IPS-18a (cell line): Measurements from ENCODE around the gene LPAR1.
"Not testable (repeated sequence)": the region's sequence is repeated elsewhere in the genome, so short reads cannot be mapped to it uniquely, and the experiment has no call there.

Experiments
- H3K27ac ChIP-seq: one replicate; pipeline ENCODE4 v1.5.1; 2013; ENCODE audit warnings: low read length
- H3K27me3 ChIP-seq: one replicate; pipeline ENCODE4 v1.6.1; 2013; ENCODE audit warnings: mild to moderate bottlenecking, low read length; ENCODE audit not compliant: control insufficient read depth, insufficient read depth
- H3K36me3 ChIP-seq: one replicate; pipeline ENCODE4 v1.6.1; 2013; ENCODE audit warnings: low read depth, low read length; ENCODE audit not compliant: control insufficient read depth
- H3K4me1 ChIP-seq: one replicate; pipeline ENCODE4 v1.6.1; 2013; ENCODE audit warnings: low read depth, low read length; ENCODE audit not compliant: control insufficient read depth
- H3K4me3 ChIP-seq: one replicate; pipeline ENCODE4 v1.5.1; 2013; ENCODE audit warnings: low read length
- H3K9ac ChIP-seq: one replicate; pipeline ENCODE4 v1.6.1; 2013; ENCODE audit warnings: mild to moderate bottlenecking, low read length, moderate library complexity
- H3K9me3 ChIP-seq: one replicate; pipeline ENCODE4 v1.6.1; 2013; ENCODE audit warnings: low read depth, low read length; ENCODE audit not compliant: control insufficient read depth

The LPAR1 gene

DNA sequence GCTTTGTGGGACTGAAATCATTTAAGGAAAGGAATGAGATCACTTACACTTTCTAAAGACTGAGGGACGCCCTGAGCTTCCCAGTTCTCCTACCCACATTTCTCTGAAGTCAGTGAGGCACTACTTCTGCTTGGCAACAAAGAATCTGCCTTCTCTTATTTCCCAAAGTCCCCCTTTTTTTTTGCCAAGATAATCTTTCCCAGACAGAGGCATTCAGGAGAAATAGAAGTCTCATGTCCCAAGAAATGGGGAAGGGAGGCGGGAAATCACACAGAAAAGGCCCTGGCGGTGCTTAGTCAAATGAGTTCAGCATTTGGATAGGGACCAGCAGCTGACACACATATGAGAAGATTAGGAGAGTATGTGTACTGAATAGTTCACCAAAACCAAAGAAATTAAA lies 210.0 kb downstream of the LPAR1 start:
- Histone ChIP-seq H3K27ac (no peak overlapping the region), H3K27me3 (no peaks in the 10 kb centered on the region), H3K9ac (no peak overlapping the region), H3K36me3 (no peaks in the 10 kb centered on the region), H3K9me3 (no peaks in the 10 kb centered on the region), H3K4me1 (peaks cover 9% of the 10 kb centered on the region), H3K4me3 (no peak overlapping the region)

DNA sequence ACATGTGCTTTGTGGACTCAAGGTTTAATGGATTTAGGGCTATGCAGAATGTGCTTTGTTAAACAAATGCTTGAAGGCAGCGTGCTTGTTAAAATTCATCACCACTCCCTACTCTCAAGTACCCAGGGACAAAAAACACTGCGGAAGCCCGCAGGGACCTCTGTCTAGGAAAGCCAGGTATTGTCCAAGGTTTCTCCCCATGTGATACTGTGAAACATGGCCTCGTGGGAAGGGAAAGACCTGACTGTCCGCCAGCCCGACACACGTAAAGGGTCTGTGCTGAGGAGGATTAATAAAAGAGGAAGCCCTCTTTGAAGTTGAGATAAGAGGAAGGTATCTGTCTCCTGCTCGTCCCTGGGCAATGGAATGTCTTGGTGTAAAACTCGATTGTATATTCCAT lies 211.9 kb downstream of the LPAR1 start:
- not testable (repeated sequence) for H3K9me3 ChIP-seq, H3K36me3 ChIP-seq, H3K9ac ChIP-seq, H3K4me1 ChIP-seq, H3K27me3 ChIP-seq, H3K27ac ChIP-seq, H3K4me3 ChIP-seq

DNA sequence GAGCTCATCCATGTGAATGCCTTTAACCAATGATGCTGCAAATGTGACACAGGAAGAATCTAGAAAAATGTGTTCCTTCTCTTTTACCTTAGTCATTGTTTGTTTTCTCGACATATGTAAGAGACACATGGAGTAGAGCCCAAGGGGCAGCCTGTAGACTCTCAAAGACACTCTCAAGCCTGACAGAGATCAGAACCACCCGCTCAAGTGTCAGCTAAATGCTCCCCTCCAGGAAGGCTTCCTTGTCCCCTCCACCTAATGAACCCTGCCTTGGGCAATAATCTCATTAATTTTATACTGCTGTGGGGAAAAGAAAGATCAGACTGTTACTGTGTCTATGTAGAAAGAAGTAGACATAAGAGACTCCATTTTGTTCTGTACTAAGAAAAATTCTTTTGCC lies 212.3 kb downstream of the LPAR1 start:
- H3K27me3 ChIP-seq = no peaks in the 10 kb centered on the region
- no peaks in the 10 kb centered on the region for H3K36me3 ChIP-seq
- no peak overlapping the region for H3K9ac ChIP-seq
- H3K4me3 ChIP-seq = no peak overlapping the region
- H3K9me3 ChIP-seq = no peaks in the 10 kb centered on the region
- no peak overlapping the region for H3K27ac ChIP-seq
- peaks cover 9% of the 10 kb centered on the region for H3K4me1 ChIP-seq

DNA sequence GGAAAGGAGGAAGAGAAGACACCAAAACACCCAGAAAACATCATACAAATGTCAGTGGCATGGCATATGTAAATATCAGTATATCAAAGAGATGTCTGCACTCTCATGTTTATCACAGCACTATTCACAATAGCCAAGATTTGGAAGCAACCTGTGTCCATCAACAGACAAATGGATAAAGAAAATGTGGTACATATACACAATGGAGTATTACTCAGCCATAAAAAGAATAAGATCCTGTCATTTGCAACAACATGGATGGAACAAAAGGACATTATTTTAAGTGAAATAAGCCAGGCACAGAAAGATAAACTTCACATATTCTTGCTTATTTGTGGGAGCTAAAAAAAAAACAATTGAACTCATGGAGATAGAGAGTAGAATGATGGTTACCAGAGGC lies 213.1 kb downstream of the LPAR1 start:
- H3K9ac ChIP-seq, H3K4me3 ChIP-seq, H3K9me3 ChIP-seq, H3K27ac ChIP-seq, H3K27me3 ChIP-seq, H3K4me1 ChIP-seq, H3K36me3 ChIP-seq: not testable (repeated sequence)
